RWPE1 (cell line): ENCODE measurements around the gene COL20A1.

ENCODE experiments used
- CTCF ChIA-PET: fragments of 350-600 bp; sonication (Branson Sonifier 250); formaldehyde crosslinking; extraction: SDS; loops from one replicate; lab custom pipeline; 2021; lab: Yijun Ruan, JAX
- POLR2A ChIA-PET: fragments of 400-600 bp; formaldehyde crosslinking; extraction: SDS; loops from one replicate; lab custom pipeline; 2020; ENCODE audit warnings: antibody characterized with exemption; ENCODE audit not compliant: low non-redundant PET; lab: Yijun Ruan, JAX
- DNase-seq: peaks from one replicate; pipeline ENCODE4 v3.0.0; 2012; ENCODE audit warnings: low spot score
- H3K27ac ChIP-seq: fragments of 450-650 bp; 2 replicates; pipeline ENCODE4 v1.5.1; 2017
- CTCF ChIP-seq: fragments of 450-650 bp; conservative IDR thresholded peaks from 2 replicates; pipeline ENCODE4 v1.5.1; 2017; ENCODE audit warnings: low read depth, mild to moderate bottlenecking

Gene COL20A1

GRCh38 chr20:63359937-63360849, 67.2 kb downstream of the COL20A1 start:
- CTCF ChIA-PET = interaction anchor here (1.4 to 2.4 kb wide), 2 partner anchors 22 kb away, joined by 4 to 14 read pairs; no protein-coding TSS in a partner anchor
- POLR2A ChIA-PET = no interaction called here
- H3K27ac ChIP-seq = no peak overlapping the region
- no peak for TF ChIP-seq CTCF
- DNase-seq = no peak

- DNase-seq = peak; percentile 37
- ChIA-PET POLR2A (no interaction called here), CTCF (interaction anchor here (2.4 kb wide), 1 partner anchor 21 kb away, joined by 14 read pairs; no protein-coding TSS in a partner anchor)
- TF ChIP-seq CTCF = no peak
- no peak within 1 kb of the TSS for H3K27ac ChIP-seq
Measured at GRCh38 chr20:63360850-63361518, 68.0 kb downstream of the COL20A1 start, which contains the start of gene CHRNA4. Gene CHRNA4 (minus strand): TSS chr20:63361349. CDS start chr20:63361165, 184 bp downstream.

- ChIA-PET POLR2A (no interaction called here), CTCF (interaction anchor here (0.6 to 2.4 kb wide), 3 partner anchors 20 to 137 kb away, joined by 3 to 14 read pairs (median 6); no protein-coding TSS in a partner anchor)
Measured at GRCh38 chr20:63361519-63362435, 68.8 kb downstream of the COL20A1 start.

GRCh38 chr20:63362436-63363009, 69.5 kb downstream of the COL20A1 start:
- no peak overlapping the region for H3K27ac ChIP-seq
- ChIA-PET CTCF (interaction anchor here (0.6 to 2.4 kb wide), 4 partner anchors 19 to 138 kb away, joined by 3 to 14 read pairs (median 5); no protein-coding TSS in a partner anchor), POLR2A (no interaction called here)
- no peak for TF ChIP-seq CTCF
- no peak for DNase-seq

More at GRCh38 chr20:63361519-63362435, 68.8 kb downstream of the COL20A1 start:
- DNase-seq = no peak
- no peak overlapping the region for H3K27ac ChIP-seq
- TF ChIP-seq CTCF = no peak

GRCh38 chr20:63363013-63363957, 70.3 kb downstream of the COL20A1 start:
- no peak overlapping the region for H3K27ac ChIP-seq
- POLR2A ChIA-PET = interaction anchor here (0.6 kb wide), 1 partner anchor 347 kb away, joined by 4 read pairs; no protein-coding TSS in a partner anchor
- no peak for DNase-seq
- no peak for TF ChIP-seq CTCF
- CTCF ChIA-PET = interaction anchor here (0.6 to 2.4 kb wide), 5 partner anchors 18 to 140 kb away, joined by 3 to 14 read pairs (median 4); no protein-coding TSS in a partner anchor
